Left lung (tissue), 10 donors: ENCODE measurements around the gene HIVEP1. TPM values are rescaled to one million over a fixed set of nuclear protein-coding genes. Genes with fewer than 3 reads are reported as not detected.

Experiments
- ATAC-seq: fragments of 200-7000 bp; cut with Tn5 transposase; one replicate; pipeline ENCODE4 v1.9.1; 2020; ENCODE audit warnings: moderate library complexity
- DNase-seq, 4 donors: peaks; one replicate each; pipeline ENCODE4 v3.0.0-alpha.2; 2013 to 2020
- H3K27ac ChIP-seq, 2 donors: fragments of 200-600 bp; sonication (generic) in 1 of 2; one replicate each; pipeline versions ENCODE4 v1.5.0 to v1.8.0; 2020 to 2021
- H3K27me3 ChIP-seq, 2 donors: fragments of 200-600 bp; sonication (generic) in 1 of 2; one replicate each; pipeline versions ENCODE4 v1.5.0 to v1.8.0; 2020 to 2021
- H3K36me3 ChIP-seq, 2 donors: fragments of 200-600 bp; sonication (generic) in 1 of 2; one replicate each; pipeline versions ENCODE4 v1.5.0 to v1.8.0; 2020 to 2021
- H3K4me1 ChIP-seq, 2 donors: fragments of 200-600 bp; one replicate each; pipeline ENCODE4 v1.8.0; 2021
- H3K4me3 ChIP-seq, 2 donors: fragments of 200-600 bp; sonication (generic) in 1 of 2; one replicate each; pipeline versions ENCODE4 v1.5.0 to v1.8.0; 2020 to 2021; ENCODE audit warnings: mild to moderate bottlenecking in 1 of 2
- H3K9me3 ChIP-seq, 2 donors: fragments of 200-600 bp; sonication (generic) in 1 of 2; one replicate each; pipeline versions ENCODE4 v1.5.0 to v1.8.0; 2020 to 2021
- intact Hi-C, 2 donors: fragments of 100-400 bp; cut with DNase I; formaldehyde crosslinking; loops; one replicate each; pipeline versions ENCODE4 v1.11.2 to v1.14.2; 2022
- polyA plus RNA-seq, 6 donors: library from polyadenylated mRNA; unstranded; fragments of 120-200 nt; gene quantifications; one replicate each; pipeline ENCODE4 v1.2.1, GENCODE V29; 2013; ENCODE audit not compliant: insufficient read length in 6 of 6
- total RNA-seq, 2 donors: library from RNA; stranded (reverse); fragmentation: NEBNext Ultra II Directional; extraction: Animal tissue kit (Norgen Biotek cat#: 25700); gene quantifications; one replicate each; pipeline ENCODE4 v1.2.1, GENCODE V29; 2021
- TF ChIP-seq, protein P1 (sequence below), 2 donors: fragments of 200-600 bp; sonication (generic) in 1 of 2; IDR thresholded peaks; one replicate each; pipeline versions ENCODE4 v1.5.0 to v1.8.0; 2021; ENCODE audit warnings: antibody characterized with exemption in 2 of 2
- donor health status: DM: no; HTN: yes; CAD: no.
- donor health status: DM: no; HTN: no; CAD: no.

HIVEP1 gene
- total and polyA plus RNA-seq, 8 donors: 24.1 to 35.9 (median 29.0) TPM

DNA sequence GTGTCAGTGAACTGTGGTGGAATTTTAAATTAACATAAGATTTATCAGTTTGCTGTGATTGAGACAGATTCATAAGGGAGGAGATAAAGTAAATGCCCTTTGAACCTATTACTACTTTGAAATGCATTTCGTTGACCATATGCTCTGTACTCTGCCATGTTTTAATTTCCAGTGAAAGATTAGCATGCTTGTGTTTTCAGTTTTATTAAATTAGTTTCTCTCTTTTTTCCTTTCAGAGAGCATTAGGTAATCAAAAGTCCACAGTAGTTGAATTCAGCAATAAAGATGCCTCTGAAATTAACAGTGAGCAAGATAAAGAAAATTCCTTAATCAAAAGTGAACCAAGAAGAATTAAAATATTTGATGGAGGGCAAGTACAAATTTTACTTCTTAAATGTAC is 117.4 kb downstream of the HIVEP1 start:
- ATAC-seq: no peak
- Histone ChIP-seq H3K36me3 (no peaks in the 10 kb centered on the region), H3K4me1 (peaks cover 0 to 19% of the 10 kb centered on the region in 2 donors), H3K27me3 (no peaks in the 10 kb centered on the region), H3K27ac (no peak overlapping the region), H3K4me3 (no peak overlapping the region), H3K9me3 (no peaks in the 10 kb centered on the region)
- intact Hi-C loops: no loop called here
- TF ChIP-seq, protein P1, sequence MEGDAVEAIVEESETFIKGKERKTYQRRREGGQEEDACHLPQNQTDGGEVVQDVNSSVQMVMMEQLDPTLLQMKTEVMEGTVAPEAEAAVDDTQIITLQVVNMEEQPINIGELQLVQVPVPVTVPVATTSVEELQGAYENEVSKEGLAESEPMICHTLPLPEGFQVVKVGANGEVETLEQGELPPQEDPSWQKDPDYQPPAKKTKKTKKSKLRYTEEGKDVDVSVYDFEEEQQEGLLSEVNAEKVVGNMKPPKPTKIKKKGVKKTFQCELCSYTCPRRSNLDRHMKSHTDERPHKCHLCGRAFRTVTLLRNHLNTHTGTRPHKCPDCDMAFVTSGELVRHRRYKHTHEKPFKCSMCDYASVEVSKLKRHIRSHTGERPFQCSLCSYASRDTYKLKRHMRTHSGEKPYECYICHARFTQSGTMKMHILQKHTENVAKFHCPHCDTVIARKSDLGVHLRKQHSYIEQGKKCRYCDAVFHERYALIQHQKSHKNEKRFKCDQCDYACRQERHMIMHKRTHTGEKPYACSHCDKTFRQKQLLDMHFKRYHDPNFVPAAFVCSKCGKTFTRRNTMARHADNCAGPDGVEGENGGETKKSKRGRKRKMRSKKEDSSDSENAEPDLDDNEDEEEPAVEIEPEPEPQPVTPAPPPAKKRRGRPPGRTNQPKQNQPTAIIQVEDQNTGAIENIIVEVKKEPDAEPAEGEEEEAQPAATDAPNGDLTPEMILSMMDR (IDR thresholded peaks at IDR 0.05): no peak
- DNase-seq: no peak

DNA sequence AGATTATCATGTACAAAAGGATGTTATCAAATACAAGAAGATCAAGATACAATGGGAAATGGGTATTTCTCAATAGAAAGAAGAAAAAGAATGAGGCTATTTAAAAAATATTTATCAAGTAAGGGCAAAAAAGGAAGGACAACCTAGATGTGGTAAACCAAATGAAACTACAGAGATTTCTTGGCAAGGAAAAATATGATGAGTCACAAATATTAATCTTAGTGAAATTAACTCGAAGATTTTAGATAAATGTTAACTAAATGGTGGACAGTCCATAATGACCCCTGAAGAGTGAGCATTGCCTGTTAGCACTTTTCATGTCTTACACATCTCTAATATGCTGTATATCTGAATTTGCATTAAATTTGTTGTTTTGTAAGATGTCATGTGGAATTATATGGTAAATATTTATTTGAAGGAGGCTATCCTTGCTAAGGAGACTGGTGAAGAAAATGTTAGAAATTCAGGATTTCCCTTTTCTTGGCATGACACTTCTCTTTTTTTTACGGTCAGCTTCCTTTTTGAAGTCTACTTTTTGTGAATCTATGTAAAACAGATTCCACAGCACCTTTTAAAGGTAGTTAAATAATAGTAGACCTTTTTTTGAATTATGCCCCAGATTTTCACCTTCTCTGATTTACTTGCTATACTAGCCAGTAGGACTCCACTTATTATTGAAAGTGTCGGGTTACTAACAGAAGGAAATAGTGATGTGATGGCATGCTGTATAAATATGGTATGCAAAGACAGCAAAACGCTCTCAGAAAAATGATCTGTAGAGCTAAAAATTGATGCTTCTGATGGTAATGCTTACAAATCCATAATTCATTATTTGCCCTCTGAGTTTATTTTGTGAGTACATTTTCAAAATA is 120.5 kb downstream of the HIVEP1 start:
- TF ChIP-seq, protein P1 (IDR thresholded peaks at IDR 0.05): no peak
- intact Hi-C loops: no loop called here
- Histone ChIP-seq H3K27me3 (no peaks in the 10 kb centered on the region), H3K36me3 (peaks cover 0 to 8% of the 10 kb centered on the region in 2 donors), H3K4me3 (no peak overlapping the region), H3K4me1 (peaks cover 0 to 25% of the 10 kb centered on the region in 2 donors), H3K27ac (peak overlapping the region in 1 of 2 donors; percentile 19), H3K9me3 (no peaks in the 10 kb centered on the region)
- ATAC-seq (no peak), DNase-seq (no peak)

DNA sequence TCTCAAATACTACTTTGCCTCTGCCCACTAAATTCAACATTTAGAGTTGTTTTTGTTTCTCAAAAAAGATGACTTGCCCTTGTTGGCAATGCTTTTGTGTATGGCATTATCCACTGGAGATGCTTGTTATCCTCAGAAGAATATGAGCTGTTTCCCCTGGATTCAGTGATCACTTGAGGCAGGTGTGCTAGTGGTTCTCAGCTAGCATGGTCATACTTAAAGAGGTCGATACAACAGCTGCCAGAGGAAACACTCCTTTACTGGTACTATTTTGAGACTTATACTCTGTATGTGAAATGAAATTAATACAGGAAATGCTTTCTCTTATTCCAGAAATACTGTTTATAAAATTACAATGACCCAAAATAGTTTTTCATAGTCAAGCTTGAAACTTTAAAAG is 122.5 kb downstream of the HIVEP1 start:
- no peak for DNase-seq
- Histone ChIP-seq H3K27ac (no peak overlapping the region), H3K9me3 (no peaks in the 10 kb centered on the region), H3K4me1 (peaks cover 0 to 23% of the 10 kb centered on the region in 2 donors), H3K36me3 (peaks cover 0 to 21% of the 10 kb centered on the region in 2 donors), H3K4me3 (no peak overlapping the region), H3K27me3 (no peaks in the 10 kb centered on the region)
- intact Hi-C loops: no loop called here
- TF ChIP-seq, protein P1 (IDR thresholded peaks at IDR 0.05): no peak
- no peak for ATAC-seq

DNA sequence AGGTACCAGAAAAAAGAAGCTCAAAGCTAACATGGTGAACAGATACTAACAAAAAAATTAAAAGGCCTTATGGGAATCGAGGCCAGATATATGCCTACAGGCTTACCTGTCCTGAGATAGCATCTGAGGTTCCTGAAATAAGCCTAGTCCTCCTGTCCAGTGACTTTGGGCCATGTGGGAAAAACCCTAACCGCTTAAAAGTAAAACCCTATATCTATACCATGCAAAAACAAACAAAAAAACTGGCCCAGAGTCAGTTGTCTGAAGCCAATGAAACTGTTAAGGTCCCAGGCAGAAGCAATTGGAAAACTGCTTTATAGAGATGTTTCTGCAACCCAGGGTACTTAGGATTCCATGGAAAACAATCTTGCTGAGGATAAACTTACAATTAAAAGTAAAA is 122.9 kb downstream of the HIVEP1 start:
- no peaks in the 10 kb centered on the region for H3K27me3 ChIP-seq
- peaks cover 0 to 25% of the 10 kb centered on the region in 2 donors for H3K36me3 ChIP-seq
- intact Hi-C loops: no loop called here
- no peak for DNase-seq
- TF ChIP-seq, protein P1 (IDR thresholded peaks at IDR 0.05): no peak
- H3K4me3 ChIP-seq: no peak overlapping the region
- no peak for ATAC-seq
- H3K9me3 ChIP-seq: no peaks in the 10 kb centered on the region
- peaks cover 0 to 23% of the 10 kb centered on the region in 2 donors for H3K4me1 ChIP-seq
- no peak overlapping the region for H3K27ac ChIP-seq

DNA sequence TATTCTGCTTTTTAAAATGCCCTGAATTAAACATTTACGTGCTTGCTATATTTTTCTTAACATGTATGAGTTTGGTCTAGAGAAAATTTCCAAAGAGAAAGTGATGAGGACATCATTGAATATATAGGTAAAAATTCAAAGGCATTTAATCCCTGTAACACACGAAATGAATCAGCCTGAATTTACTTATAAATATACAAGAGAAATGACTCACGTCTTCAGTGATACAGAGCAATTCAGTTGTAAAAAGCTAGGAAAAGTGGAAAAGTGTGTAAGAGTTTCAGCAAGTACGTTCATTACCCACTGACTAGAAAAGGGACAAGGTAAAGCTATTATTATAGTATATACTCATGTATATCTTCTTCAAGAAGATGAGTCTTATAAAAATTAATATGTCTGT is 124.8 kb downstream of the HIVEP1 start:
- Histone ChIP-seq H3K36me3 (peaks cover 0 to 36% of the 10 kb centered on the region in 2 donors), H3K27me3 (no peaks in the 10 kb centered on the region), H3K9me3 (no peaks in the 10 kb centered on the region), H3K4me1 (peaks cover 0 to 22% of the 10 kb centered on the region in 2 donors), H3K4me3 (no peak overlapping the region), H3K27ac (no peak overlapping the region)
- no peak for DNase-seq
- intact Hi-C loops: no loop called here
- TF ChIP-seq, protein P1 (IDR thresholded peaks at IDR 0.05): no peak
- ATAC-seq: no peak
